Thoracic aorta (tissue), 2 donors: Measurements from ENCODE around the gene ELOA. TPM values are rescaled to one million over a fixed set of nuclear protein-coding genes. Genes with fewer than 3 reads are reported as not detected.
"Not testable (repeated sequence)": the region's sequence is repeated elsewhere in the genome, so short reads cannot be mapped to it uniquely, and the experiment has no call there.

ENCODE experiments used
- ATAC-seq: fragments of 150-250 bp; one replicate; pipeline ENCODE4 v1.8.0; 2017; ENCODE audit warnings: low read depth; ENCODE audit not compliant: insufficient number of reproducible peaks, low FRiP score
- DNase-seq: peaks from one replicate; pipeline ENCODE4 v3.0.0-alpha.2; 2020; ENCODE audit warnings: low spot score
- H3K27ac ChIP-seq, 2 donors: fragments of 200-600 bp; sonication (generic); 1 replicate in 1 of 2; 2 replicates in 1 of 2; pipeline ENCODE4 v1.5.1; 2016; ENCODE audit warnings: mild to moderate bottlenecking in 2 of 2, moderate library complexity in 2 of 2
- H3K27me3 ChIP-seq: fragments of 200-600 bp; sonication (generic); replicated peaks from 2 replicates; pipeline ENCODE4 v1.6.0; 2016; ENCODE audit warnings: mild to moderate bottlenecking; ENCODE audit not compliant: insufficient read depth
- H3K36me3 ChIP-seq: fragments of 200-600 bp; sonication (generic); one replicate; pipeline ENCODE4 v1.5.1; 2016
- H3K4me1 ChIP-seq, 2 donors: fragments of 200-600 bp; sonication (generic); 1 replicate in 1 of 2; 2 replicates in 1 of 2; pipeline versions ENCODE4 v1.5.1 to v1.6.0; 2016; ENCODE audit warnings: low read depth in 2 of 2, mild to moderate bottlenecking in 1 of 2; ENCODE audit not compliant: control insufficient read depth in 1 of 2
- H3K4me3 ChIP-seq: fragments of 200-600 bp; sonication (generic); 2 replicates; pipeline ENCODE4 v1.5.1; 2016; ENCODE audit warnings: mild to moderate bottlenecking
- H3K9me3 ChIP-seq: fragments of 200-600 bp; sonication (generic); 2 replicates; pipeline ENCODE4 v1.5.1; 2016
- total RNA-seq, 2 donors: library from RNA; depleted of rRNA; stranded (reverse); fragments of >200 nt; gene quantifications; one replicate each; pipeline versions ENCODE4 v1.1.0 to v1.2.3, GENCODE V29; 2016
- TF ChIP-seq, protein P1 (sequence below): fragments of 200-600 bp; sonication (generic); IDR thresholded peaks from one replicate; pipeline ENCODE4 v1.5.1; 2019; ENCODE audit warnings: antibody characterized with exemption

Gene ELOA
- total RNA-seq, 2 donors from 2014 or later: 23.3 to 40.6 TPM

DNA sequence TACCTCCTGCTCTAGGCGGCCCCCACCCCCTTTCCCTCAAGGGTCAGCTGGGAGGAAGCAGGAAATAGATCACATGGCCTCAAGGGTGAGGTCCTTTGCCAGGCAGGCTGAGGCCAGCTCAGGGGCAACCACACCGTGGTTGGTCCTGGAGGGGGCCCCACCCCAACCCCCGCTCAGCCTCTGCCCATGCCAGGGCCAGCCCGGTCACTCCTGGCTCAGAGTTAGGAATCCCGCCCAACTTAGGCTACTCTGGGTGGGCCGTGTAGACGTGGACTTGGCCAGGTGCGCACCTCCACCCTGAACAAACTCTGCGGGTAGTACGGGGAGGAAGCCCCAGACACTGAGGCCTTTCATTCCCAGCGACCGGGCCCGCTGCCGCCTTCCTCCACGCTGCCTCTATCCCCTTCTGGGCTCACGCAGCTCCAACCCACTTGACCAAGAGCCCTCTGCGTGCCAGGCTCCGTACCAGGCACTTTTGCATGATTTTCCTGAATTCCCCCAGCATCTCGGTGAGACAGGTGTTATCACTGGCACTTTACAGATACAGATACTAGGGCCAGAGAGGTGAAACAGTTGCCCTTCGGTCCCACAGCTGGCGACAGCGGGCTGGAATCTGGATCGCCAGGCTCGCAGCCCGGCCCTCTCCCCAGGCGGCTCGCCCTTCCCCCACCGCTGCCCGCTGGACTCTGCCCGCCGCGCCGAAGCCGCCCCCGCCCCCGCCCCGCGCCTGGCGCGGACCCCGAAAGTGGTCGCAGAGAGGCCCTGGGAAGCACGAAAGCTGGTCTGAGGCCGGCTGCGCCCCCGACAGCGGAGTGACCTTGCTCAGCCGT, 56.5 kb downstream of the ELOA start:
- Histone ChIP-seq H3K27me3 (no peaks in the 10 kb centered on the region), H3K36me3 (peaks cover 8% of the 10 kb centered on the region), H3K9me3 (no peaks in the 10 kb centered on the region), H3K4me1 (peaks cover 3 to 23% of the 10 kb centered on the region in 2 donors), H3K4me3 (peak overlapping the region; percentile 98), H3K27ac (peak overlapping the region; percentile 85 to 93)
- DNase-seq (no peak), ATAC-seq (peak; percentile 7)
- TF ChIP-seq, protein P1, sequence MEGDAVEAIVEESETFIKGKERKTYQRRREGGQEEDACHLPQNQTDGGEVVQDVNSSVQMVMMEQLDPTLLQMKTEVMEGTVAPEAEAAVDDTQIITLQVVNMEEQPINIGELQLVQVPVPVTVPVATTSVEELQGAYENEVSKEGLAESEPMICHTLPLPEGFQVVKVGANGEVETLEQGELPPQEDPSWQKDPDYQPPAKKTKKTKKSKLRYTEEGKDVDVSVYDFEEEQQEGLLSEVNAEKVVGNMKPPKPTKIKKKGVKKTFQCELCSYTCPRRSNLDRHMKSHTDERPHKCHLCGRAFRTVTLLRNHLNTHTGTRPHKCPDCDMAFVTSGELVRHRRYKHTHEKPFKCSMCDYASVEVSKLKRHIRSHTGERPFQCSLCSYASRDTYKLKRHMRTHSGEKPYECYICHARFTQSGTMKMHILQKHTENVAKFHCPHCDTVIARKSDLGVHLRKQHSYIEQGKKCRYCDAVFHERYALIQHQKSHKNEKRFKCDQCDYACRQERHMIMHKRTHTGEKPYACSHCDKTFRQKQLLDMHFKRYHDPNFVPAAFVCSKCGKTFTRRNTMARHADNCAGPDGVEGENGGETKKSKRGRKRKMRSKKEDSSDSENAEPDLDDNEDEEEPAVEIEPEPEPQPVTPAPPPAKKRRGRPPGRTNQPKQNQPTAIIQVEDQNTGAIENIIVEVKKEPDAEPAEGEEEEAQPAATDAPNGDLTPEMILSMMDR: no peak

- H3K4me3 ChIP-seq: peak within 1 kb of the TSS; percentile 98
- DNase-seq: peak; percentile 90
- peak; percentile 68 for ATAC-seq
- peaks cover 5% of the 10 kb centered on the region for H3K36me3 ChIP-seq
- peak within 1 kb of the TSS; percentile 85 to 93 for H3K27ac ChIP-seq
- H3K4me1 ChIP-seq: peaks cover 3 to 23% of the 10 kb centered on the region in 2 donors
- TF ChIP-seq, protein P1: no peak
- H3K9me3 ChIP-seq: no peaks in the 10 kb centered on the region
- no peaks in the 10 kb centered on the region for H3K27me3 ChIP-seq
These were observed 57.4 kb downstream of the ELOA start, which contains the start of gene GALE for GRCh38 chr1:23800400-23801337. TSS of gene GALE (minus strand) at chr1:23800754. CDS start at chr1:23799007, 1,747 bp downstream.

- Histone ChIP-seq H3K36me3 (peaks cover 4% of the 10 kb centered on the region), H3K9me3 (no peaks in the 10 kb centered on the region), H3K27ac (peak overlapping the region; percentile 85 to 93), H3K4me3 (peak overlapping the region; percentile 98), H3K4me1 (peaks cover 3 to 23% of the 10 kb centered on the region in 2 donors), H3K27me3 (no peaks in the 10 kb centered on the region)
- ATAC-seq (no peak), DNase-seq (no peak)
- TF ChIP-seq, protein P1: no peak
These were observed 58.1 kb downstream of the ELOA start for GRCh38 chr1:23801338-23801748.

GRCh38 chr1:23801876-23802275, 58.6 kb downstream of the ELOA start:
- no peaks in the 10 kb centered on the region for H3K9me3 ChIP-seq
- peaks cover under 1% of the 10 kb centered on the region for H3K36me3 ChIP-seq
- TF ChIP-seq, protein P1: no peak
- peaks cover 3 to 23% of the 10 kb centered on the region in 2 donors for H3K4me1 ChIP-seq
- no peaks in the 10 kb centered on the region for H3K27me3 ChIP-seq
- H3K27ac ChIP-seq: no peak overlapping the region
- ATAC-seq (no peak), DNase-seq (no peak)
- H3K4me3 ChIP-seq: no peak overlapping the region

GRCh38 chr1:23802809-23803342, 59.6 kb downstream of the ELOA start:
- not testable (repeated sequence) for H3K27ac ChIP-seq, H3K36me3 ChIP-seq, DNase-seq, H3K9me3 ChIP-seq, H3K27me3 ChIP-seq, H3K4me3 ChIP-seq, ATAC-seq
- H3K4me1 ChIP-seq: peaks cover 3 to 23% of the 10 kb centered on the region in 2 donors
